MCF 10A (cell line): ENCODE results near the gene GON4L. TPM values are rescaled to one million over a fixed set of nuclear protein-coding genes. Genes with fewer than 3 reads are reported as not detected.
A peak's percentile ranks its signal among the peaks of the same experiment; 100 is the strongest.

ENCODE experiments used
- Bru-seq: library from RNA; stranded (reverse); fragments of 400-500 nt; gene quantifications from one replicate; lab custom pipeline; 2021; lab: Mats Ljungman, UMichigan
- BruChase-seq, 2 experiments: library from RNA; stranded (reverse); fragments of 400-500 nt; gene quantifications; one replicate each; lab custom pipeline; 2021; lab: Mats Ljungman, UMichigan
- BruUV-seq: library from RNA; stranded (reverse); fragments of 400-500 nt; replicated peaks from 2 replicates; lab custom pipeline; 2021; lab: Mats Ljungman, UMichigan
- CTCF ChIA-PET: fragments of 300-600 bp; sonication (Branson Sonifier 250); formaldehyde crosslinking; extraction: SDS; loops from one replicate; lab custom pipeline; 2021; ENCODE audit warnings: antibody characterized with exemption, inconsistent platforms; lab: Yijun Ruan, JAX
- POLR2A ChIA-PET: fragments of 300-600, 350-650 bp; sonication (Branson Sonifier 250); formaldehyde crosslinking; extraction: SDS; loops from one replicate; lab custom pipeline; 2020; ENCODE audit warnings: antibody characterized with exemption, inconsistent platforms; lab: Yijun Ruan, JAX
- DNase-seq: peaks from one replicate; pipeline ENCODE4 v3.0.0-alpha.2; 2018; ENCODE audit not compliant: unreplicated experiment
- H3K27ac Mint-ChIP-seq: one replicate; pipeline ENCODE4 v1.8.0; 2022; ENCODE audit warnings: mild to moderate bottlenecking, low read depth, mixed read lengths; ENCODE audit not compliant: unreplicated experiment
- H3K27me3 Mint-ChIP-seq: one replicate; pipeline ENCODE4 v1.8.0; 2022; ENCODE audit warnings: mixed read lengths; ENCODE audit not compliant: insufficient read depth, unreplicated experiment
- H3K36me3 Mint-ChIP-seq: one replicate; pipeline ENCODE4 v1.8.0; 2022; ENCODE audit warnings: mild to moderate bottlenecking, moderate library complexity, mixed read lengths; ENCODE audit not compliant: insufficient read depth, unreplicated experiment
- H3K4me1 Mint-ChIP-seq: one replicate; pipeline ENCODE4 v1.8.0; 2022; ENCODE audit warnings: mixed read lengths; ENCODE audit not compliant: insufficient read depth, unreplicated experiment
- H3K4me3 Mint-ChIP-seq: one replicate; pipeline ENCODE4 v1.8.0; 2022; ENCODE audit warnings: mild to moderate bottlenecking, moderate library complexity, mixed read lengths; ENCODE audit not compliant: unreplicated experiment
- H3K9me3 Mint-ChIP-seq: one replicate; pipeline ENCODE4 v1.8.0; 2022; ENCODE audit warnings: mixed read lengths; ENCODE audit not compliant: unreplicated experiment
- CTCF ChIP-seq: fragments of 200-600 bp; IDR thresholded peaks from one replicate; pipeline ENCODE4 v1.8.0; 2022; ENCODE audit warnings: antibody characterized with exemption, mild to moderate bottlenecking; ENCODE audit not compliant: unreplicated experiment
- intact Hi-C: fragments of 100-400 bp; cut with micrococcal nuclease; formaldehyde crosslinking; loops from 2 replicates; pipeline ENCODE4 v1.14.1; 2022
- long read RNA-seq: library from polyadenylated mRNA; stranded (forward); transcript quantifications from one replicate; pipeline ENCODE4 v2.0.0, GENCODE V29; 2022
- total RNA-seq: library from RNA; stranded (reverse); gene quantifications from 2 replicates; pipeline ENCODE4 v1.2.3, GENCODE V29; 2022

The GON4L gene
- total RNA-seq (60.1 and 66.3 TPM in 2 replicates), Bru-seq, nascent RNA (percentile 78 among the genes with signal in this experiment), BruChase-seq, experiment 1, labeled RNA remaining after a 6-hour chase (percentile 83 among the genes with signal in this experiment), BruChase-seq, experiment 2, labeled RNA remaining after a 2-hour chase (percentile 82 among the genes with signal in this experiment)
- long read RNA-seq, full-length matches to known transcripts: 5 of 43 reads
- long read RNA-seq, partial matches to known transcripts: 13 of 43 reads
- long read RNA-seq, other reads (novel, unspliced or antisense): 25 of 43 reads

- POLR2A ChIA-PET: interaction anchor here (0.6 to 4.5 kb wide), 21 partner anchors 9 to 616 kb away, joined by 3 to 41 read pairs (median 4); partner anchors contain the start of gene KHDC4
- intact Hi-C loops: loop anchor here (5.0 kb wide), 1 partner anchor 55 kb away; the partner anchor contains the start of gene RIT1
- CTCF ChIA-PET: interaction anchor here (0.5 to 1.7 kb wide), 8 partner anchors 10 to 1232 kb away, joined by 3 to 6 read pairs (median 3); no protein-coding TSS in a partner anchor
- Mint-ChIP-seq H3K4me3 (peak within 1 kb of the TSS; percentile 99), H3K27me3 (peaks cover 12% of the 10 kb centered on the region), H3K36me3 (peaks cover 33% of the 10 kb centered on the region), H3K4me1 (peaks cover 18% of the 10 kb centered on the region), H3K27ac (peak within 1 kb of the TSS; percentile 98), H3K9me3 (no peaks in the 10 kb centered on the region)
- peak; percentile 98 for DNase-seq
- TF ChIP-seq CTCF: no peak
- BruUV-seq: TSS peak; percentile 74
Observed at GRCh38 chr1:155856975-155857930, at the start of gene GON4L. Gene GON4L (minus strand): TSS chr1:155857214. CDS start chr1:155853780, 3,434 bp downstream.

- ChIA-PET CTCF (interaction anchor here (0.5 to 2.4 kb wide), 4 partner anchors 19 to 481 kb away, joined by 3 to 5 read pairs (median 3); no protein-coding TSS in a partner anchor), POLR2A (interaction anchor here (0.7 to 2.0 kb wide), 6 partner anchors 9 to 47 kb away, joined by 3 to 11 read pairs (median 4); partner anchors contain the start of genes GON4L and KHDC4)
- BruUV-seq: no TSS peak
- no peaks in the 10 kb centered on the region for H3K4me1 Mint-ChIP-seq
- intact Hi-C loops: no loop called here
- no peaks in the 10 kb centered on the region for H3K27me3 Mint-ChIP-seq
- TF ChIP-seq CTCF: no peak
- peaks cover 98% of the 10 kb centered on the region for H3K36me3 Mint-ChIP-seq
- no peaks in the 10 kb centered on the region for H3K9me3 Mint-ChIP-seq
- no peak overlapping the region for H3K27ac Mint-ChIP-seq
- no peak for DNase-seq
- no peak overlapping the region for H3K4me3 Mint-ChIP-seq
Observed at GRCh38 chr1:155904261-155904660, 47.2 kb upstream of the GON4L start.

- no peak for DNase-seq
- Mint-ChIP-seq H3K4me1 (peaks cover 4% of the 10 kb centered on the region), H3K4me3 (no peak overlapping the region), H3K27ac (no peak overlapping the region), H3K27me3 (no peaks in the 10 kb centered on the region), H3K36me3 (peaks cover 93% of the 10 kb centered on the region), H3K9me3 (no peaks in the 10 kb centered on the region)
- no TSS peak for BruUV-seq
- POLR2A ChIA-PET: interaction anchor here (0.7 kb wide), 1 partner anchor 10 kb away, joined by 4 read pairs; no protein-coding TSS in a partner anchor
- intact Hi-C loops: no loop called here
- TF ChIP-seq CTCF: no peak
- CTCF ChIA-PET: interaction anchor here (0.7 kb wide), 1 partner anchor 56 kb away, joined by 5 read pairs; no protein-coding TSS in a partner anchor
Observed at GRCh38 chr1:155900161-155900560, 43.1 kb upstream of the GON4L start.
